ENCODE results near the gene GAGE10.
"Not testable (repeated sequence)": the region's sequence is repeated elsewhere in the genome, so short reads cannot be mapped to it uniquely, and the experiment has no call there.

The GAGE10 gene

GRCh38 chrX:49330421-49330820 lies 27.0 kb downstream of the GAGE10 start:
- not testable (repeated sequence) for DNase-seq

DNA sequence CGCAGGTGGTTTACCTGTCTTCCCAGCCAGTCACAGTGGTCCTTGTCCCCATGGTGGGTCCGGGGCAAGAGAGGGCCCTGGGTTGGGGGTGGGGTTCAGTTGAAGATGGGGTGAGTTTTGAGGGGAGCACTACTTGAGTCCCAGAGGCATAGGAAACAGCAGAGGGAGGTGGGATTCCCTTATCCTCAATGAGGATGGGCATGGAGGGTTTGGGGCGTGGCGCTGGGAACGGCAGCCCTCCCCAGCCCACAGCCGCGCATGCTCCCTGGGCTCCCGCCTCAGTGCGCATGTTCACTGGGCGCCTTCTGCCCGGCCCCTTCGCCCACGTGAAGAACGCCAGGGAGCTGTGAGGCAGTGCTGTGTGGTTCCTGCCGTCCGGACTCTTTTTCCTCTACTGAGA lies 27.8 kb downstream of the GAGE10 start, which contains the start of gene GAGE13:
Gene GAGE13 (plus strand): TSS at position 301 of the 400 bp plus-strand sequence. CDS start 1,156 bp downstream, outside the sequence.
- DNase-seq, result not testable (repeated sequence)

DNA sequence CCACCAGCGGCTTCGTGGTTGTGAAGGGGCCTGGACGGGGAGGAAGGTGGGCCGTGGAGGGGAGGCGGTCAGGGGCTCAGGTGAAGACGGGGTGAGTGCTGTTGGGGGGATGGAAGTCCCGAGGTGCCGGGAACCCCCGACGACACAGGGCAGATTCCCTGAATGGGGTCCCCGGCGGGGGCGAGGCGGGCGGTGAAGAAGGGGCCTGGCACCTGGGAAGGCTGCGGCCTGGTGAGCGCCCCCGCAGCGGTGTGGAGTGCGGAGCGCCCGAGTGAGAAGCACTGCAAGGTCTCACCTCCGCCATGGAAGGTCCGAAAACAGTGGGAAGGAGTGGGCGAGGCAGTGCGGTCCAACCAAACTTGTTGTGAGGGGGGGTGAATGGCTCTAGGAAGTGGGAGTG lies 28.4 kb downstream of the GAGE10 start:
- not testable (repeated sequence) for DNase-seq

- not testable (repeated sequence) for DNase-seq
These were observed 38.0 kb downstream of the GAGE10 start for GRCh38 chrX:49341449-49341848.

DNA sequence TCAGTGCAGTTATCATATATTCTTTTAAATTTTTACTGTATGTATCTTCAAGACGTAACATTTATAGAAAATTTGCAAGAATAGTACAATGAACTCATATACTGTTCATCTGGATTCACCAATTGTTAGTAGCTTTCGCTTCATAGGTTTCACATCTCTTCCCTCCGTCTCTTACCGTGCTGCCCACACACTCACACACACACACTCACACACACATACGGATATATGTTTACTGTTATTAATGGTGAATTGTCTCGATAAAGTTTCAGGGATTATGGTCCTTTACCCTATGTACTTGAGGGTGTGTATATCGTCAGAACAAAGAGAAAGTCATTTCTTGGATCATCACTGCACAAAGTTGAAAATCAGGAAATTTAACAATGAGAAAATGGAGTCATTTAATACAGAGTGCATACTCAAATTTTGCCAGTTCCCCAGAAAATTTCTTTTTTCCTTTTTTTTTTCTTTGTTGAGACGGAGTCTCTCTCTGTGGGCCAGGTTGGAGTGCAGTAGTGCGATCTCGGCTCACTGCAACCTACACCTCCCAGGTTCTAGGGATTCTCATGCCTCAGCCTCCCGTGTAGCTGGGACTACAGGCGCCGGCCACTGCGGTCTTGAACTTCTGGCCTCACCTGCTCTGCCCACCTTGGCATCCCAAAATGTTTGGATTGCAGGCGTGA lies 41.2 kb downstream of the GAGE10 start:
- DNase-seq, result not testable (repeated sequence)

DNA sequence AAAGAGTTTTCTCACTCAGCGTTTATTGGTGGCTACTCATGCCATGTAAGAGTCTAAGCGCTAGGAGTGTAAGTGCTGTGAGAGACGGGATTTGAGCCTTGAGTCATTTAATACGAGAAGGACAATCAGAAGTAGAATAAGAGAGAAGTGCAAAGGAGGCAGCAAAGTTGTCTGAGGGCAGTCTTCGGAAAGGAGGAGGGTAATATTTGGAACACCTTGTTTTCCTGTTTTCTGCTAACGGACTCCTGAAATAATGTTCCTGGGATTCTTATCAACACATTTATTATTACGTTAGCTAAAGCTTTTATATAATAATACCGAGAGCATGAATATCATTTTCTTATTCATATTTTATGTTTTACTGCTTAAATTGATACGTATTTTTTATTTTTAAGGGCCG lies 42.0 kb downstream of the GAGE10 start:
- DNase-seq, result not testable (repeated sequence)

GRCh38 chrX:49346150-49346549 lies 42.7 kb downstream of the GAGE10 start:
- not testable (repeated sequence) for DNase-seq

Data from activated T-cell treated with anti-CD3 and anti-CD28 coated beads, Interleukin-2, amount 50 U/mL, for 48 hours (primary cell).